ENCODE results near the gene EFNA3.

Gene EFNA3

DNA sequence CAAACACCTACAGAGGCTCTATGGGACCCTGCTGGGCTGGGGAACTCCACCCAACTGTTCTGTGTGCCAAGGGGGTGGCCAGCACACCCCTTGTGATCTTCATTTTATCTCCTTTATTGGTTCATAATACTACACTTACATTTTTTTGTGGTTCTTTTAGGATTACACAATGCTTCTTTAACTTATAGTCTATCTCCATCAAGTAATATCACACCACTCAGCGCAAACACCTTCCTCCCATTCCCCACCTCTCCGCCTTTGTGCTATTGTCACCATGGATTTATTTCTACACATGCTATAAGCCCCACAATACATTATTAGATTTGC lies 15.9 kb downstream of the EFNA3 start:
- no peak overlapping the region for H3K4me2 ChIP-seq (ENCODE audit: low read depth, low read length, poor library complexity, severe bottlenecking)
- no peak overlapping the region for H3K27ac ChIP-seq (ENCODE audit: low read depth, low read length)
- H3K9ac ChIP-seq (ENCODE audit: low read length): no peak overlapping the region
- no peak overlapping the region for H2AFZ ChIP-seq (ENCODE audit: low read depth, low read length, severe bottlenecking)
- TF ChIP-seq, protein P1, sequence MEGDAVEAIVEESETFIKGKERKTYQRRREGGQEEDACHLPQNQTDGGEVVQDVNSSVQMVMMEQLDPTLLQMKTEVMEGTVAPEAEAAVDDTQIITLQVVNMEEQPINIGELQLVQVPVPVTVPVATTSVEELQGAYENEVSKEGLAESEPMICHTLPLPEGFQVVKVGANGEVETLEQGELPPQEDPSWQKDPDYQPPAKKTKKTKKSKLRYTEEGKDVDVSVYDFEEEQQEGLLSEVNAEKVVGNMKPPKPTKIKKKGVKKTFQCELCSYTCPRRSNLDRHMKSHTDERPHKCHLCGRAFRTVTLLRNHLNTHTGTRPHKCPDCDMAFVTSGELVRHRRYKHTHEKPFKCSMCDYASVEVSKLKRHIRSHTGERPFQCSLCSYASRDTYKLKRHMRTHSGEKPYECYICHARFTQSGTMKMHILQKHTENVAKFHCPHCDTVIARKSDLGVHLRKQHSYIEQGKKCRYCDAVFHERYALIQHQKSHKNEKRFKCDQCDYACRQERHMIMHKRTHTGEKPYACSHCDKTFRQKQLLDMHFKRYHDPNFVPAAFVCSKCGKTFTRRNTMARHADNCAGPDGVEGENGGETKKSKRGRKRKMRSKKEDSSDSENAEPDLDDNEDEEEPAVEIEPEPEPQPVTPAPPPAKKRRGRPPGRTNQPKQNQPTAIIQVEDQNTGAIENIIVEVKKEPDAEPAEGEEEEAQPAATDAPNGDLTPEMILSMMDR (IDR thresholded peaks at IDR 0.05; ENCODE audit: insufficient read depth, low read length, poor library complexity, severe bottlenecking): no peak
- TF ChIP-seq EZH2phosphoT487 (conservative IDR thresholded peaks at IDR 0.05; ENCODE audit: low read length): no peak
- H3K4me3 ChIP-seq (ENCODE audit: insufficient read depth, low read length, poor library complexity, severe bottlenecking): no peak overlapping the region
- H3K27me3 ChIP-seq (ENCODE audit: low read length): no peaks in the 10 kb centered on the region
- no peaks in the 10 kb centered on the region for H3K9me2 ChIP-seq (replicated peaks; ENCODE audit: insufficient read depth, low read length)
- H3F3A ChIP-seq (ENCODE audit: insufficient read depth): no peaks in the 10 kb centered on the region
- H3K9me3 ChIP-seq (ENCODE audit: insufficient read depth, low read length): no peaks in the 10 kb centered on the region
- no peaks in the 10 kb centered on the region for H4K20me1 ChIP-seq (ENCODE audit: low read depth, low read length)
- H3K36me3 ChIP-seq (ENCODE audit: low read length): no peaks in the 10 kb centered on the region
- H3K79me2 ChIP-seq (ENCODE audit: insufficient read depth, low read length): no peaks in the 10 kb centered on the region

DNA sequence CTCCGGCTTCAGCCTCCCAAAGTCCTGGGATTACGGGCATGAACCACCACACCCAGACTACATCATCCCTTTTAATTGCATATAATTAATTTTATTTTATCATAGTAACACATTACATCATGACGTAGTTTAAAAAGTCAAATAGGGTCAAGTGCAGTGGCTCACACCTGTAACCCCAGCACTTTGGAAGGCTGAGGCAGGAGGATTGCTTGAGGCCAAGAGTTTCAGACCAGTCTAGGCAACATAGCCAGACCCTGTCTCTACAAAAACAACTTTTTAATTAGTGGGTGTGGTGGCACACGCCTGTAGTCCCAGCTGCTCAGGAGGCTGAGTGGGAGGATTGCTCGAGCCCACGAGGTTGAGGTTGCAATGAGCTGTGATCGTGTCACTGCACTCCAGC lies 20.7 kb downstream of the EFNA3 start:
- H3F3A ChIP-seq (ENCODE audit: insufficient read depth): no peaks in the 10 kb centered on the region
- no peak for TF ChIP-seq EZH2phosphoT487 (conservative IDR thresholded peaks at IDR 0.05; ENCODE audit: low read length)
- TF ChIP-seq, protein P1 (IDR thresholded peaks at IDR 0.05; ENCODE audit: insufficient read depth, low read length, poor library complexity, severe bottlenecking): no peak

DNA sequence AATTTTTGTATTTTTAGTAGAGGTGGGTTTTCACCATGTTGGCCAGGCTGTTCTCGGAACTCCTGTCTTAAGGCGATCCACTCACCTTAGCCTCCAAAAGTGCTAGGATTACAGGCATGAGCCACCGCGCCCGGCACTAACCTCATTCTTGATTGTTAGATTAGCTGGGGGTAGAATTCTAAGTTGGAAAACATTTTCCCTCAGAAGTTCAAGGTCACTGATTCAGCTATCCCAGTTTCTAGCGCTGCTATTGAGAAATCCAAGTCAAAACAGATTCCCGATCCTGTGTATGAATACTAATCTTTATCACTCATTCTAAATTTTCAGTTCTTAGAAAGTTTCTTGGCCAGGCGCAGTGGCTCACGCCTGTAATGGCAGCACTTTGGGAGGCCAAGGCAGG lies 24.7 kb downstream of the EFNA3 start:
- H3K27me3 ChIP-seq (ENCODE audit: low read length): no peaks in the 10 kb centered on the region
- H3K4me2 ChIP-seq (ENCODE audit: low read depth, low read length, poor library complexity, severe bottlenecking): no peak overlapping the region
- no peak overlapping the region for H3K9ac ChIP-seq (ENCODE audit: low read length)
- no peak overlapping the region for H3K4me3 ChIP-seq (ENCODE audit: insufficient read depth, low read length, poor library complexity, severe bottlenecking)
- no peaks in the 10 kb centered on the region for H3K9me2 ChIP-seq (replicated peaks; ENCODE audit: insufficient read depth, low read length)
- H2AFZ ChIP-seq (ENCODE audit: low read depth, low read length, severe bottlenecking): no peak overlapping the region
- H3K79me2 ChIP-seq (ENCODE audit: insufficient read depth, low read length): no peaks in the 10 kb centered on the region
- H3K36me3 ChIP-seq (ENCODE audit: low read length): no peaks in the 10 kb centered on the region
- H3F3A ChIP-seq (ENCODE audit: insufficient read depth): no peaks in the 10 kb centered on the region
- no peaks in the 10 kb centered on the region for H4K20me1 ChIP-seq (ENCODE audit: low read depth, low read length)
- TF ChIP-seq, protein P1 (IDR thresholded peaks at IDR 0.05; ENCODE audit: insufficient read depth, low read length, poor library complexity, severe bottlenecking): no peak
- TF ChIP-seq EZH2phosphoT487 (conservative IDR thresholded peaks at IDR 0.05; ENCODE audit: low read length): no peak
- H3K9me3 ChIP-seq (ENCODE audit: insufficient read depth, low read length): no peaks in the 10 kb centered on the region
- H3K27ac ChIP-seq (ENCODE audit: low read depth, low read length): no peak overlapping the region

More for the DNA sequence above, 20.7 kb downstream of the EFNA3 start:
- Histone ChIP-seq H3K9me3 (ENCODE audit: insufficient read depth, low read length) (no peaks in the 10 kb centered on the region), H3K27ac (ENCODE audit: low read depth, low read length) (no peak overlapping the region), H3K4me3 (ENCODE audit: insufficient read depth, low read length, poor library complexity, severe bottlenecking) (no peak overlapping the region), H3K36me3 (ENCODE audit: low read length) (no peaks in the 10 kb centered on the region), H3K9me2 (replicated peaks; ENCODE audit: insufficient read depth, low read length) (no peaks in the 10 kb centered on the region), H3K9ac (ENCODE audit: low read length) (no peak overlapping the region), H2AFZ (ENCODE audit: low read depth, low read length, severe bottlenecking) (no peak overlapping the region), H4K20me1 (ENCODE audit: low read depth, low read length) (no peaks in the 10 kb centered on the region), H3K27me3 (ENCODE audit: low read length) (no peaks in the 10 kb centered on the region), H3K4me2 (ENCODE audit: low read depth, low read length, poor library complexity, severe bottlenecking) (no peak overlapping the region), H3K79me2 (ENCODE audit: insufficient read depth, low read length) (no peaks in the 10 kb centered on the region)

All from SU-DHL-6 (cell line).